H9 (cell line): Measurements from ENCODE around the gene TENM3. TPM values are rescaled to one million over a fixed set of nuclear protein-coding genes. Genes with fewer than 3 reads are reported as not detected.

Experiments
- DNase-seq: peaks from one replicate; pipeline ENCODE4 v3.0.0-alpha.2; 2017
- H2AFZ ChIP-seq: one replicate; pipeline ENCODE4 v1.6.1; 2013; ENCODE audit warnings: mild to moderate bottlenecking, low read length, control low read depth, moderate library complexity
- H2AK5ac ChIP-seq: 2 replicates; pipeline ENCODE4 v1.6.1; 2013; ENCODE audit warnings: low read length, control low read depth, mixed read lengths; ENCODE audit not compliant: insufficient read length
- H2BK120ac ChIP-seq: one replicate; pipeline ENCODE4 v1.6.1; 2013; ENCODE audit warnings: low read depth, mild to moderate bottlenecking, low read length, control low read depth, inconsistent platforms; ENCODE audit not compliant: poor library complexity, severe bottlenecking
- H2BK12ac ChIP-seq: 2 replicates; pipeline ENCODE4 v1.6.1; 2013; ENCODE audit warnings: low read length, control low read depth, mixed read lengths, low read depth; ENCODE audit not compliant: insufficient read length
- H2BK15ac ChIP-seq: 2 replicates; pipeline ENCODE4 v1.6.1; 2013; ENCODE audit warnings: low read depth, low read length, control low read depth
- H2BK20ac ChIP-seq: one replicate; pipeline ENCODE4 v1.6.1; 2013; ENCODE audit warnings: low read depth, mild to moderate bottlenecking, low read length, control low read depth, inconsistent platforms; ENCODE audit not compliant: poor library complexity, severe bottlenecking
- H2BK5ac ChIP-seq: 2 replicates; pipeline ENCODE4 v1.6.1; 2013; ENCODE audit warnings: low read length, control low read depth, mixed read lengths; ENCODE audit not compliant: insufficient read length
- H3K14ac ChIP-seq: 2 replicates; pipeline ENCODE4 v1.6.1; 2013; ENCODE audit warnings: low read length, control low read depth; ENCODE audit not compliant: insufficient read depth
- H3K18ac ChIP-seq: 2 replicates; pipeline ENCODE4 v1.6.1; 2013; ENCODE audit warnings: low read depth, mild to moderate bottlenecking, mixed read lengths, low read length, control low read depth; ENCODE audit not compliant: insufficient read length
- H3K23ac ChIP-seq: 2 replicates; pipeline ENCODE4 v1.6.1; 2013; ENCODE audit warnings: low read length, control low read depth, mixed read lengths, low read depth; ENCODE audit not compliant: insufficient read length
- H3K23me2 ChIP-seq: 2 replicates; pipeline ENCODE4 v1.6.1; 2013; ENCODE audit warnings: low read depth, mild to moderate bottlenecking, mixed read lengths, low read length, control low read depth; ENCODE audit not compliant: insufficient read length, poor library complexity, severe bottlenecking
- H3K27ac ChIP-seq: 2 replicates; pipeline ENCODE4 v1.5.1; 2013; ENCODE audit warnings: low read length, control low read depth, mixed read lengths, low read depth; ENCODE audit not compliant: insufficient read length
- H3K27me3 ChIP-seq: 2 replicates; pipeline ENCODE4 v1.6.1; 2013; ENCODE audit warnings: low read length, control low read depth, inconsistent platforms; ENCODE audit not compliant: insufficient read depth
- H3K4ac ChIP-seq: 2 replicates; pipeline ENCODE4 v1.6.1; 2013; ENCODE audit warnings: low read depth, mild to moderate bottlenecking, control low read depth, inconsistent platforms, low read length, moderate library complexity
- H3K4me1 ChIP-seq: 2 replicates; pipeline ENCODE4 v1.6.1; 2013; ENCODE audit warnings: low read length, control low read depth, inconsistent platforms; ENCODE audit not compliant: insufficient read depth
- H3K4me2 ChIP-seq: 2 replicates; pipeline ENCODE4 v1.6.1; 2013; ENCODE audit warnings: low read length, control low read depth, mixed read lengths; ENCODE audit not compliant: insufficient read length, insufficient read depth
- H3K56ac ChIP-seq: 2 replicates; pipeline ENCODE4 v1.6.1; 2013; ENCODE audit warnings: low read depth, mild to moderate bottlenecking, mixed read lengths, low read length, control low read depth; ENCODE audit not compliant: insufficient read length
- H3K79me1 ChIP-seq: 2 replicates; pipeline ENCODE4 v1.6.1; 2013; ENCODE audit warnings: low read depth, mild to moderate bottlenecking, moderate library complexity, low read length, control low read depth, inconsistent platforms; ENCODE audit not compliant: insufficient read depth, poor library complexity, severe bottlenecking
- H3K79me2 ChIP-seq: 2 replicates; pipeline ENCODE4 v1.6.1; 2013; ENCODE audit warnings: low read length, control low read depth, inconsistent platforms; ENCODE audit not compliant: insufficient read depth
- H3K9ac ChIP-seq: 2 replicates; pipeline ENCODE4 v1.6.1; 2013; ENCODE audit warnings: low read length, control low read depth, mixed read lengths; ENCODE audit not compliant: insufficient read length; ENCODE audit errors: extremely low read depth
- H3K9me3 ChIP-seq: one replicate; pipeline ENCODE4 v1.6.1; 2013; ENCODE audit warnings: low read depth, low read length, inconsistent platforms; ENCODE audit not compliant: control insufficient read depth
- H3T11ph ChIP-seq: one replicate; pipeline ENCODE4 v1.6.1; 2013; ENCODE audit warnings: mild to moderate bottlenecking, low read length, control low read depth, inconsistent platforms
- H4K20me1 ChIP-seq: one replicate; pipeline ENCODE4 v1.6.1; 2013; ENCODE audit not compliant: control insufficient read depth, insufficient read length, insufficient read depth
- H4K5ac ChIP-seq: 2 replicates; pipeline ENCODE4 v1.6.1; 2013; ENCODE audit warnings: low read depth, mild to moderate bottlenecking, mixed read lengths, low read length, control low read depth; ENCODE audit not compliant: insufficient read length
- H4K8ac ChIP-seq: replicated peaks from 2 replicates; pipeline ENCODE4 v1.6.1; 2013; ENCODE audit warnings: low read length, control low read depth, mixed read lengths, low read depth; ENCODE audit not compliant: insufficient read length
- H4K91ac ChIP-seq: 2 replicates; pipeline ENCODE4 v1.6.1; 2013; ENCODE audit warnings: low read depth, mild to moderate bottlenecking, moderate library complexity, mixed read lengths, low read length, control low read depth; ENCODE audit not compliant: insufficient read length
- H3K27ac Mint-ChIP-seq, 3 experiments: 2 replicates in 2 of 3; 3 replicates in 1 of 3; pipeline ENCODE4 v1.8.0; 2020 to 2021; ENCODE audit warnings: mixed read lengths in 3 of 3, mild to moderate bottlenecking in 1 of 3, moderate library complexity in 1 of 3
- H3K27me3 Mint-ChIP-seq: 2 replicates; pipeline ENCODE4 v1.8.0; 2021; ENCODE audit warnings: low read depth, mild to moderate bottlenecking, moderate library complexity, mixed read lengths
- H3K36me3 Mint-ChIP-seq, 3 experiments: 2 replicates in 2 of 3; 3 replicates in 1 of 3; pipeline ENCODE4 v1.8.0; 2020 to 2021; ENCODE audit warnings: low read depth in 3 of 3, mixed read lengths in 3 of 3; ENCODE audit not compliant: insufficient read depth in 1 of 3
- H3K4me1 Mint-ChIP-seq, 2 experiments: 2 replicates each; pipeline ENCODE4 v1.8.0; 2020; ENCODE audit warnings: mixed read lengths in 2 of 2
- H3K4me3 Mint-ChIP-seq, 2 experiments: 2 replicates in 1 of 2; 3 replicates in 1 of 2; pipeline ENCODE4 v1.8.0; 2020 to 2021; ENCODE audit warnings: mild to moderate bottlenecking in 2 of 2, mixed read lengths in 2 of 2, moderate library complexity in 1 of 2
- H3K9me3 Mint-ChIP-seq, 2 experiments: 2 replicates in 1 of 2; 3 replicates in 1 of 2; pipeline ENCODE4 v1.8.0; 2020; ENCODE audit warnings: mild to moderate bottlenecking in 2 of 2, mixed read lengths in 2 of 2, moderate library complexity in 1 of 2
- CTCF ChIP-seq: fragments of 200-600 bp; sonication (generic); conservative IDR thresholded peaks from 3 replicates; pipeline ENCODE4 v1.8.0; 2021; ENCODE audit warnings: antibody characterized with exemption, mild to moderate bottlenecking
- WGBS: extraction: QIAGEN DNeasy Blood & Tissue Kit; methylation state at CpG from one replicate; pipeline ENCODE4 v1.1.7; 2013; ENCODE audit warnings: missing lambda C conversion rate, low lambda C conversion rate, mixed read lengths; ENCODE audit not compliant: insufficient read length; ENCODE audit errors: extremely low coverage; 5-methylcytosine and 5-hydroxymethylcytosine counted together
- total RNA-seq: library from RNA; stranded (reverse); gene quantifications from 2 replicates; pipeline ENCODE4 v1.2.1, GENCODE V29; 2021

Gene TENM3
- total RNA-seq, 1 experiment from 2014 or later: 49.6 TPM

GRCh38 chr4:182538031-182538430 is 294.8 kb downstream of the TENM3 start:
- no peak overlapping the region for H3K18ac ChIP-seq
- peaks cover 11% of the 10 kb centered on the region; the same call in 1 of the 2 replicates for H3K4me1 ChIP-seq
- no peak overlapping the region for H2BK12ac ChIP-seq
- no peaks in the 10 kb centered on the region for H3K9me3 ChIP-seq
- H3K36me3 Mint-ChIP-seq: no peaks in the 10 kb centered on the region
- H3K79me1 ChIP-seq: peaks cover 2% of the 10 kb centered on the region
- no peak for DNase-seq
- H2AK5ac ChIP-seq: no peak overlapping the region
- H3K4me1 Mint-ChIP-seq: peaks cover 9 to 10% of the 10 kb centered on the region in 2 experiments
- no peak overlapping the region for H3K56ac ChIP-seq
- H3K23me2 ChIP-seq: no peaks in the 10 kb centered on the region
- no peak overlapping the region for H3K4ac ChIP-seq
- no peaks in the 10 kb centered on the region for H3K27me3 ChIP-seq
- no CpG with 5 or more reads among the region's 4 CpGs for WGBS
- H2BK15ac ChIP-seq: no peak overlapping the region
- no peaks in the 10 kb centered on the region for H3K9me3 Mint-ChIP-seq
- peak overlapping the region; percentile 54 for H3K27ac ChIP-seq
- H4K91ac ChIP-seq: no peak overlapping the region
- no peak overlapping the region for H2AFZ ChIP-seq
- H2BK5ac ChIP-seq: no peak overlapping the region
- no peak overlapping the region for H3K4me2 ChIP-seq
- no peak overlapping the region for H3T11ph ChIP-seq
- no peak overlapping the region for H3K14ac ChIP-seq
- H3K27me3 Mint-ChIP-seq: no peaks in the 10 kb centered on the region
- H3K27ac Mint-ChIP-seq: no peak overlapping the region
- peaks cover 3% of the 10 kb centered on the region; the same call in 1 of the 2 replicates for H3K79me2 ChIP-seq
- no peak overlapping the region for H2BK120ac ChIP-seq
- no peak for TF ChIP-seq CTCF
- H4K20me1 ChIP-seq: no peaks in the 10 kb centered on the region
- H3K23ac ChIP-seq: no peak overlapping the region
- no peak overlapping the region for H4K8ac ChIP-seq
- H2BK20ac ChIP-seq: no peak overlapping the region
- no peak overlapping the region for H4K5ac ChIP-seq
- H3K4me3 Mint-ChIP-seq: no peak overlapping the region
- H3K9ac ChIP-seq: no peak overlapping the region
